ENCODE results near the gene SLC11A2. TPM values are rescaled to one million over a fixed set of nuclear protein-coding genes. Genes with fewer than 3 reads are reported as not detected.

SLC11A2 gene
- total and polyA plus RNA-seq, 2 of the 4 experiments (the other 2 are of a cell fraction) = 28.0 to 45.3 TPM

- Histone ChIP-seq H2BK5ac (ENCODE audit: low read depth, low read length, poor library complexity, severe bottlenecking) (no peak overlapping the region), H3K14ac (replicated peaks; ENCODE audit: low read depth, low read length) (no peak overlapping the region), H4K91ac (ENCODE audit: insufficient read depth, low read depth, low read length) (no peak overlapping the region), H3K4me3 (ENCODE audit: insufficient read depth, low read depth, low read length) (no peak overlapping the region), H4K5ac (ENCODE audit: low read depth, low read length) (no peak overlapping the region), H3K9me1 (ENCODE audit: insufficient read depth, low read length) (peaks cover 9% of the 10 kb centered on the region; the same call in 1 of the 2 replicates), H2BK20ac (ENCODE audit: low read depth, low read length) (no peak overlapping the region), H3K4me2 (ENCODE audit: low read depth, low read length) (no peak overlapping the region), H2AK5ac (ENCODE audit: low read depth, low read length) (no peak overlapping the region), H2AK9ac (replicated peaks; ENCODE audit: low read depth, low read length, poor library complexity) (no peak overlapping the region), H3K4ac (ENCODE audit: low read depth, low read length) (no peak overlapping the region), H4K8ac (ENCODE audit: low read depth in 2 of 2, low read length in 2 of 2) (no peak overlapping the region), H4K20me1 (ENCODE audit: insufficient read depth, low read length) (peaks cover 16% of the 10 kb centered on the region; the same call in 1 of the 2 replicates), H3K56ac (ENCODE audit: extremely low read depth, insufficient read depth, low read length) (no peak overlapping the region), H3K4me1 (ENCODE audit: control insufficient read depth, insufficient read depth, low read length) (peaks cover 5% of the 10 kb centered on the region; the same call in 1 of the 2 replicates), H3K23ac (ENCODE audit: low read depth, low read length) (no peak overlapping the region), H3K27me3 (ENCODE audit: control insufficient read depth, insufficient read depth, low read length) (no peaks in the 10 kb centered on the region), H2BK120ac (ENCODE audit: low read depth, low read length) (no peak overlapping the region), H3K79me1 (ENCODE audit: low read depth in 1 of 2, low read length in 2 of 2) (peaks cover 9 to 39% of the 10 kb centered on the region in 2 experiments; a peak in 2 of 4 replicates), H3K36me3 (ENCODE audit: control insufficient read depth, insufficient read depth, low read length) (peaks cover 64% of the 10 kb centered on the region), H3K9me3 (ENCODE audit: control insufficient read depth, insufficient read depth, low read length) (no peaks in the 10 kb centered on the region), H3K27ac (ENCODE audit: insufficient read depth, low read length) (no peak overlapping the region), H2BK15ac (ENCODE audit: low read depth, low read length) (no peak overlapping the region), H3K9ac (ENCODE audit: low read depth, low read length) (no peak overlapping the region), H3K18ac (ENCODE audit: low read depth, low read length) (no peak overlapping the region), H2AFZ (replicated peaks; ENCODE audit: low read length, poor library complexity) (no peak overlapping the region)
- ChIA-PET CTCF (no interaction called here), POLR2A (ENCODE audit: unreplicated experiment) (no interaction called here)
- no peak for TF ChIP-seq RCOR1 (IDR thresholded peaks at IDR 0.05; ENCODE audit: insufficient replicate concordance, low read length)
- TF ChIP-seq MAZ (IDR thresholded peaks at IDR 0.05; ENCODE audit: borderline replicate concordance, low read depth, low read length) = no peak
- no peak for TF ChIP-seq CEBPB (IDR thresholded peaks at IDR 0.05; ENCODE audit: low read depth, low read length)
- no peak for TF ChIP-seq NFE2L2 (IDR thresholded peaks at IDR 0.05; ENCODE audit: low read depth, low read length)
- no peak for TF ChIP-seq RFX5 (IDR thresholded peaks at IDR 0.05; ENCODE audit: low read depth, low read length)
- TF ChIP-seq, protein P1, sequence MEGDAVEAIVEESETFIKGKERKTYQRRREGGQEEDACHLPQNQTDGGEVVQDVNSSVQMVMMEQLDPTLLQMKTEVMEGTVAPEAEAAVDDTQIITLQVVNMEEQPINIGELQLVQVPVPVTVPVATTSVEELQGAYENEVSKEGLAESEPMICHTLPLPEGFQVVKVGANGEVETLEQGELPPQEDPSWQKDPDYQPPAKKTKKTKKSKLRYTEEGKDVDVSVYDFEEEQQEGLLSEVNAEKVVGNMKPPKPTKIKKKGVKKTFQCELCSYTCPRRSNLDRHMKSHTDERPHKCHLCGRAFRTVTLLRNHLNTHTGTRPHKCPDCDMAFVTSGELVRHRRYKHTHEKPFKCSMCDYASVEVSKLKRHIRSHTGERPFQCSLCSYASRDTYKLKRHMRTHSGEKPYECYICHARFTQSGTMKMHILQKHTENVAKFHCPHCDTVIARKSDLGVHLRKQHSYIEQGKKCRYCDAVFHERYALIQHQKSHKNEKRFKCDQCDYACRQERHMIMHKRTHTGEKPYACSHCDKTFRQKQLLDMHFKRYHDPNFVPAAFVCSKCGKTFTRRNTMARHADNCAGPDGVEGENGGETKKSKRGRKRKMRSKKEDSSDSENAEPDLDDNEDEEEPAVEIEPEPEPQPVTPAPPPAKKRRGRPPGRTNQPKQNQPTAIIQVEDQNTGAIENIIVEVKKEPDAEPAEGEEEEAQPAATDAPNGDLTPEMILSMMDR (conservative IDR thresholded peaks at IDR 0.05; ENCODE audit: low read depth, low read length) = no peak
- no peak for TF ChIP-seq RAD21 (IDR thresholded peaks at IDR 0.05; ENCODE audit: low read length)
- no peak for TF ChIP-seq CHD1 (IDR thresholded peaks at IDR 0.05; ENCODE audit: low read depth, low read length)
- no peak for TF ChIP-seq MXI1 (IDR thresholded peaks at IDR 0.05; ENCODE audit: borderline replicate concordance, low read depth, low read length)
- BruUV-seq (replicated peaks) = no TSS peak
- no peak for DNase-seq
- in situ Hi-C loops (cut with MboI; ENCODE audit: low sequenced_read_pairs) = no loop called here
- dilution Hi-C loops (cut with HindIII; ENCODE audit: low sequenced_read_pairs, unreplicated experiment) = no loop called here
- WGBS, 2 experiments (ENCODE audit: extremely low coverage in 2 of 2, insufficient read length in 1 of 2) = 0% methylated on average over 1 of the region's 7 CpGs; no CpG with 5 or more reads in 1 of the 2 experiments
- intact Hi-C loops (cut with micrococcal nuclease) = no loop called here
- no peak for ATAC-seq (ENCODE audit: low read depth)
Measured at GRCh38 chr12:51067771-51068170, 41.6 kb upstream of the SLC11A2 start.
